NCI-H748 (cell line): Measurements from ENCODE around the gene SOX30.
"Not testable (repeated sequence)": the region's sequence is repeated elsewhere in the genome, so short reads cannot be mapped to it uniquely, and the experiment has no call there.

ENCODE experiments used
- DNase-seq: peaks from one replicate; lab custom pipeline; 2025; ENCODE audit not compliant: unreplicated experiment; lab: John Stamatoyannopoulos, UW

Gene SOX30

GRCh38 chr5:157652377-157652692 lies at the start of gene SOX30:
Gene SOX30 (minus strand): TSS chr5:157652438. CDS start chr5:157652078, 360 bp downstream.
- DNase-seq: no peak

GRCh38 chr5:157698674-157699073 lies 46.4 kb upstream of the SOX30 start:
- not testable (repeated sequence) for DNase-seq

- not testable (repeated sequence) for DNase-seq
These were observed 43.9 kb upstream of the SOX30 start for GRCh38 chr5:157696154-157696553.

- DNase-seq: not testable (repeated sequence)
These were observed 41.6 kb upstream of the SOX30 start for GRCh38 chr5:157693816-157694215.

- no peak for DNase-seq
These were observed 38.6 kb upstream of the SOX30 start for GRCh38 chr5:157690690-157691433.

DNA sequence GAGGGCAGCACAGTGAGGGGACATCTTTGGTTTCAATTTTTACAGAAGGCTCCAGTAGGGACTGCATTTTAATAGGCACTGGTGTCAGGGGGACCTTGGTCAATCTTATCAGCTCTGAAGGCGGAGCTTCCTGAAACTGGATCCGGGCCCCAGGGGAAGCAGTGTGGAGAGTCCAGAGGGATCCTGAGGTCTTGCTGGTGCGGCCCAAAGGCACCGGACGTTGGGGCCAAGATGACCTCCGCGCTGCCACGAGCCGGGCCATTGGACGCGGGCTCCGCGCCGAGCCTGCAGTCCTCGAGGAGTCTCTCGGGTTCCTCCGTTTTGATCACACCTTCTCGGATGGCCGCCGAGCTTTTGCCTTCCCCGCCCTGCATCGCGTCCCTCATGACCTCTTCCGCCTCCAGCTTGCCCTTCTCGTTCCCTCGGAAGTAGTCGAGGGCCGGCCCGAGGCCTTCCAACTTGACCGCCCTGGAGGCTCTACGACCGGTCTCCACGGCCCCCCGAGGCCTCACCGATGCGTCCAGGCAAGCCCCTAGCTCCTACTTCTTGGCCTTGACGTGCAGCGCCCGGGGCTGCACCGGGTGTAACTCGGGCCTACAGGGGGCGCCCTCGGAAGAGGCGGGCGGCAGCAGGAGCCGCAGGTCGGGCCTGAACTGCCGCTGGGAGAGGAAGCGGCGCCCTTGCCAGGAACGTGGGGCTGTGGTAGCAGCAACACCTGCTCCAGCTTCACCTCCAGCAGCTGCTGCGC lies 37.9 kb upstream of the SOX30 start:
- no peak for DNase-seq

DNA sequence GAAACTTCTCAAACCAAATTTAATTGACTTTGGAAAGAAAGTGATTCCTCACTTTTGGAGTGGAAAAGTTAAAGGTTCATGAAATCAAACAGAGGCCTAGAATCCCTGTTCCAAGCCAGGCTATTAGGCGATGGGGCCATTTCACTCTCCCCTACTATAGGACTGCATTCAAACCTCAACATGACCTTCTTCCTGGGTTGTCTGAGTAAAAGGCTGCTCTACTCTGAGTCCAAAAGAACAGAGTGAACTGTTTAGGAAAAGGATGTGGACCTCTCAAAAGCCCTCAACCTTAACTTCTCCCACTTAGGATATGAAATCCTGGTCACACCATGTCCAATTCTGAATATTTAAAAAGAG lies 34.9 kb upstream of the SOX30 start:
- DNase-seq: no peak

GRCh38 chr5:157686276-157687197 lies 34.3 kb upstream of the SOX30 start:
- DNase-seq: not testable (repeated sequence)

GRCh38 chr5:157682257-157682656 lies 30.0 kb upstream of the SOX30 start:
- no peak for DNase-seq

DNA sequence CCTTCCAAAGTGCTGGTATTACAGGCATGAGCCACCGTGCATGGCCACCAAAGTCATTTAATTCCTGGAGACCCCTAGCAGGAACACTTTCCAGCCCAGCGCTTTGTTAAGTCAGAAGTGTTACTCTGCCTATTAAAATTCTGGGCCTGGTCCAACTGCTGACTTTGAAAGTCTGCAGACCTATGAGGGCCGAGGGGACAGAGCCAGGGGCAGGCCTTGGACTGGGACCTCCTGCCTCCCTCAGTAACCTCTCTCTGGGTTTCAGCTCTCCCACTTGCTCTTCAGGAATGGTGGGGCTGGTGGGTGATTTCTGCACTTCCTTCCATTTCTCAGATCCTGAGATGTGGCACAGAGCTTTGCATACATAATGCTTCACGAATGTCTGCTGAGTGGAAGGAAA lies 28.8 kb upstream of the SOX30 start:
- no peak for DNase-seq

- no peak for DNase-seq
These were observed 28.0 kb upstream of the SOX30 start for GRCh38 chr5:157680239-157680638.

- no peak for DNase-seq
These were observed 27.6 kb upstream of the SOX30 start for GRCh38 chr5:157679801-157680200.

- no peak for DNase-seq
These were observed 25.7 kb upstream of the SOX30 start for GRCh38 chr5:157677931-157678330.

DNA sequence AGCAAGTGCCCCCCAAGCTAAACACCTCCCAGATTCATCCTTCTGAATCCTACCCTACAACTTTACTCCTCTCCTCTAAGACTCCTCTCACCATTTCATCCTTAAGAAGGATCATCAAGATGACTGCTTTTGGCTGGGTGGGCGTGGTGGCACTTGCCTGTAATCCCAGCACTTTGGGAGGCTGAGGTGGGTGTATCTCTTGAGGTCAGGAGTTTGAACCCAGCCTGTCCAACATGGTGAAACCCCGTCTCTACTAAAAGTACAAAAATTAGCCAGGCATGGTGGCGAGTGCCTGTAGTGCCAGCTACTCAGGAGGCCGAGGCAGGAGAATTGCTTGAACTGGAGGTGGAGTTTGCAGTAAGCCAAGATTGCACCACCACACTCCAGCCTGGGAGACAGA lies 22.1 kb upstream of the SOX30 start:
- not testable (repeated sequence) for DNase-seq

- no peak for DNase-seq
These were observed 20.7 kb upstream of the SOX30 start for GRCh38 chr5:157672976-157673375.

- DNase-seq: no peak
These were observed 19.5 kb upstream of the SOX30 start for GRCh38 chr5:157671592-157672330.

DNA sequence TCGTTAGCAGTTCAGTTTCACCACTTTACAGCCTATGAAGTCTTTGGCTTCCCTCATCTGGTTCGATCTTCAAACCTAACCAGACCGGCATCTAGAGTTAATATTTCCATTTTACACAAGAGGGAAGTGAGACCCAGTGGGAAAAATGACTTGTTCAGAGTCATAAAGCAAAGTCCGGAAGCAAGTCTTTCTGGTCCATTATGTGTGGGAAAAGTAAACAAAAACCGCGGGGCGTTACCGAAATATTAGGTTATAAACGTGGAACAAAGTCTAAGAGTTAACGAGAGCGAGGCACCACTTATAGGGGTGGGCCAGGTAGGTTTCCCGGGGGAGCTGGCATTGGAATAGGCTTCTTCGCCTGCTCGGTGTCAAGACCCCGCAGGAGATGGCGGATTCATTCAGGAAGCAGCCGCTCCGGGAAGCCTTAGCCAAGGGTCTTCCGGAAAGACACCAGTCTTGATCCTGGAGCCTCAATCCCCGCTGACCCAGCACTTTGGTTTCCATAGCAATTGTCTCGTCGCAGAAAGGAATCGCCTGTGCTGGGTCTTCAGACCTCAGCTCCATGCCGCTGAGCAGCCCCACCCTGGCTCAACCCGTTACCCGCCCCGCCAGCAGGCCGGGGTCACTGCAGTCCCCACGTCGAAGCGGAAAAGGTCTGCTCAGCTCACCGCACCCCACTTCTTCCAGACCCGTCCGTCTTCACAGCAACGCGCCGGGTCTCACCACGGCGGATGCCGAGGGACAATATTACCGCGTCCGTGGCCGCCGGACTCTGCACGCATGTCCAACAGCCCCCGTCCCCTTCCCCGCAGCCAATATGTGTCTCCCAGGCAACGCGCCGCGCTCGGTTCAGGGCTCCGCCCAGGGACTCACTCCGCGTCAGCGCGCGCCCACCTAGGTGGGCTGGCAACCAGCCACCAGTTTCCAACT lies 18.7 kb upstream of the SOX30 start, which contains the start of gene C5orf52:
Gene C5orf52 (plus strand): TSS at position 872 of the 930 bp plus-strand sequence. CDS start 82 bp downstream, outside the sequence.
- peak; percentile 81 for DNase-seq

- no peak for DNase-seq
These were observed 17.5 kb upstream of the SOX30 start for GRCh38 chr5:157669701-157670097.

GRCh38 chr5:157668356-157668755 lies 16.1 kb upstream of the SOX30 start:
- DNase-seq: no peak
